ENCODE results near the gene HOTAIR.

The HOTAIR gene

DNA sequence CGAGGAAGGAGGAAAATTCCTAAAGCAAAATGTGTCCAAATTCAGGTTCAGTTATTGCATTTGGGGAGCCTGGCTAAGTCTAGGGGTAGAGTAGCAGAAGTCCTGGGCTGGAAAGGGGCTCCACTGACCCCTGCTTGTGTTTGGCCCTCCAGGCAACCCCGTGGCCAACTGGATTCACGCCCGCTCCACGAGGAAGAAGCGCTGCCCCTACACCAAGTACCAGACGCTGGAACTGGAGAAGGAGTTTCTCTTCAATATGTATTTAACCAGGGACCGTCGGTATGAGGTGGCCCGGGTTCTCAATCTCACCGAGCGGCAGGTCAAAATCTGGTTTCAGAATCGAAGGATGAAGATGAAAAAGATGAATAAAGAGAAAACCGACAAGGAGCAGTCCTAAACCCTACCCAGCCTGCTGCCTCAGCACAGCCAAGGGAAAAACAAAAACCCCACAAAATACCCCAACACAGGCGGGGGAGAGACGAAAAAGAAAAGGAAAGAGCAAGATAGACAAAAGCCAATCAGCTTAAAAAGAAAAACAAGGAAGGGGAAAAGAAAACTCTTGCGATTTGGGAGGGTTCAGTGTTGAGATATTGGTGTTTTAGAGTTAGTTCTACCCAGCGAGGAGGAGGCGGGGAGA is 27.6 kb upstream of the HOTAIR start:
- Histone ChIP-seq H3K27ac (ENCODE audit: low read length) (no peak overlapping the region), H3K4me3 (ENCODE audit: low read length) (no peak overlapping the region), H3K4me1 (ENCODE audit: insufficient read depth, low read length) (no peaks in the 10 kb centered on the region), H3K36me3 (ENCODE audit: insufficient read depth, low read depth, low read length) (no peaks in the 10 kb centered on the region), H3K27me3 (ENCODE audit: insufficient read depth, low read length) (peaks cover 100% of the 10 kb centered on the region), H3K9ac (ENCODE audit: low read depth, low read length) (no peak overlapping the region), H3K9me3 (ENCODE audit: insufficient read depth, low read depth, low read length) (peaks cover 3% of the 10 kb centered on the region; the same call in 1 of the 2 replicates)

GRCh38 chr12:54001283-54002187 is 26.8 kb upstream of the HOTAIR start:
- Histone ChIP-seq H3K27ac (ENCODE audit: low read length) (no peak overlapping the region), H3K36me3 (ENCODE audit: insufficient read depth, low read depth, low read length) (no peaks in the 10 kb centered on the region), H3K4me1 (ENCODE audit: insufficient read depth, low read length) (no peaks in the 10 kb centered on the region), H3K9me3 (ENCODE audit: insufficient read depth, low read depth, low read length) (peaks cover 8% of the 10 kb centered on the region; the same call in 1 of the 2 replicates), H3K9ac (ENCODE audit: low read depth, low read length) (no peak overlapping the region), H3K4me3 (ENCODE audit: low read length) (no peak overlapping the region), H3K27me3 (ENCODE audit: insufficient read depth, low read length) (peaks cover 100% of the 10 kb centered on the region)

- Histone ChIP-seq H3K27ac (ENCODE audit: low read length) (no peak within 1 kb of the TSS), H3K9ac (ENCODE audit: low read depth, low read length) (no peak within 1 kb of the TSS), H3K4me1 (ENCODE audit: insufficient read depth, low read length) (peaks cover 2% of the 10 kb centered on the region; the same call in 1 of the 2 replicates), H3K9me3 (ENCODE audit: insufficient read depth, low read depth, low read length) (peaks cover 12% of the 10 kb centered on the region; the same call in 1 of the 2 replicates), H3K36me3 (ENCODE audit: insufficient read depth, low read depth, low read length) (no peaks in the 10 kb centered on the region), H3K27me3 (ENCODE audit: insufficient read depth, low read length) (peaks cover 100% of the 10 kb centered on the region), H3K4me3 (ENCODE audit: low read length) (no peak within 1 kb of the TSS)
These were observed 25.7 kb upstream of the HOTAIR start, which contains the start of gene HOXC9 for GRCh38 chr12:54000116-54001114. Gene HOXC9, plus strand, starts transcription at chr12:54000161. Its CDS starts 28 bp downstream, at chr12:54000189.

GRCh38 chr12:53999559-54000115 is 24.9 kb upstream of the HOTAIR start:
- H3K9ac ChIP-seq (ENCODE audit: low read depth, low read length): no peak overlapping the region
- H3K36me3 ChIP-seq (ENCODE audit: insufficient read depth, low read depth, low read length): no peaks in the 10 kb centered on the region
- H3K27me3 ChIP-seq (ENCODE audit: insufficient read depth, low read length): peaks cover 100% of the 10 kb centered on the region
- H3K27ac ChIP-seq (ENCODE audit: low read length): no peak overlapping the region
- H3K4me1 ChIP-seq (ENCODE audit: insufficient read depth, low read length): peaks cover 2% of the 10 kb centered on the region; the same call in 1 of the 2 replicates
- H3K9me3 ChIP-seq (ENCODE audit: insufficient read depth, low read depth, low read length): peaks cover 12% of the 10 kb centered on the region; the same call in 1 of the 2 replicates
- H3K4me3 ChIP-seq (ENCODE audit: low read length): no peak overlapping the region

DNA sequence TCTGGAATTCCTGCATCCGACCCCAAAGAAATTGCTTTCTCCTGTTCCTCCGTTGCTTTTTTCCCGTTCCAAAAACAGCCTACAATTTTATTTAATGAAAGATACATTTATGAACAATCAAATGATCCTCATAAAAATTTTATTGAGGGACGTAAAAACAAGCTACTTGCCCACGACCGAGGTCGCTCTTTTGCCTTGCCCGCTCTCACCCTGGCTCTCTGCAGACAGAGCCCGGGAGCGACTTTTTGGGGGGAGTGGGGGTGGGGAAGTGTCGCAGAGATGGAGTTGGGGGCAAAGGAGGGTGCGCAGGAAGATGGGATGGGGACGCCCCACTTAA is 24.1 kb upstream of the HOTAIR start:
- Histone ChIP-seq H3K9me3 (ENCODE audit: insufficient read depth, low read depth, low read length) (peaks cover 17% of the 10 kb centered on the region; the same call in 1 of the 2 replicates), H3K4me1 (ENCODE audit: insufficient read depth, low read length) (peaks cover 2% of the 10 kb centered on the region; the same call in 1 of the 2 replicates), H3K9ac (ENCODE audit: low read depth, low read length) (no peak overlapping the region), H3K27ac (ENCODE audit: low read length) (no peak overlapping the region), H3K36me3 (ENCODE audit: insufficient read depth, low read depth, low read length) (no peaks in the 10 kb centered on the region), H3K4me3 (ENCODE audit: low read length) (no peak overlapping the region), H3K27me3 (ENCODE audit: insufficient read depth, low read length) (peaks cover 100% of the 10 kb centered on the region)

- no peak overlapping the region for H3K9ac ChIP-seq (ENCODE audit: low read depth, low read length)
- no peaks in the 10 kb centered on the region for H3K36me3 ChIP-seq (ENCODE audit: insufficient read depth, low read depth, low read length)
- peaks cover 100% of the 10 kb centered on the region for H3K27me3 ChIP-seq (ENCODE audit: insufficient read depth, low read length)
- peaks cover 2% of the 10 kb centered on the region; the same call in 1 of the 2 replicates for H3K4me1 ChIP-seq (ENCODE audit: insufficient read depth, low read length)
- H3K9me3 ChIP-seq (ENCODE audit: insufficient read depth, low read depth, low read length): peaks cover 17% of the 10 kb centered on the region; the same call in 1 of the 2 replicates
- H3K27ac ChIP-seq (ENCODE audit: low read length): no peak overlapping the region
- H3K4me3 ChIP-seq (ENCODE audit: low read length): no peak overlapping the region
These were observed 23.6 kb upstream of the HOTAIR start for GRCh38 chr12:53998110-53998899.

- peaks cover 100% of the 10 kb centered on the region for H3K27me3 ChIP-seq (ENCODE audit: insufficient read depth, low read length)
- no peak overlapping the region for H3K4me3 ChIP-seq (ENCODE audit: low read length)
- H3K36me3 ChIP-seq (ENCODE audit: insufficient read depth, low read depth, low read length): no peaks in the 10 kb centered on the region
- H3K9me3 ChIP-seq (ENCODE audit: insufficient read depth, low read depth, low read length): peaks cover 17% of the 10 kb centered on the region; the same call in 1 of the 2 replicates
- H3K27ac ChIP-seq (ENCODE audit: low read length): no peak overlapping the region
- H3K4me1 ChIP-seq (ENCODE audit: insufficient read depth, low read length): peaks cover 2% of the 10 kb centered on the region; the same call in 1 of the 2 replicates
- no peak overlapping the region for H3K9ac ChIP-seq (ENCODE audit: low read depth, low read length)
These were observed 22.7 kb upstream of the HOTAIR start for GRCh38 chr12:53997204-53998109.

GRCh38 chr12:53996240-53997203 is 21.8 kb upstream of the HOTAIR start:
- Histone ChIP-seq H3K9ac (ENCODE audit: low read depth, low read length) (no peak overlapping the region), H3K4me3 (ENCODE audit: low read length) (no peak overlapping the region; the same call in 1 of the 2 replicates)

More at GRCh38 chr12:53996240-53997203, 21.8 kb upstream of the HOTAIR start:
- no peaks in the 10 kb centered on the region for H3K36me3 ChIP-seq (ENCODE audit: insufficient read depth, low read depth, low read length)
- peaks cover 17% of the 10 kb centered on the region; the same call in 1 of the 2 replicates for H3K9me3 ChIP-seq (ENCODE audit: insufficient read depth, low read depth, low read length)
- peaks cover 2% of the 10 kb centered on the region; the same call in 1 of the 2 replicates for H3K4me1 ChIP-seq (ENCODE audit: insufficient read depth, low read length)
- no peak overlapping the region for H3K27ac ChIP-seq (ENCODE audit: low read length)
- H3K27me3 ChIP-seq (ENCODE audit: insufficient read depth, low read length): peaks cover 100% of the 10 kb centered on the region
